ENCODE results near the gene ZMAT5. TPM values are rescaled to one million over a fixed set of nuclear protein-coding genes. Genes with fewer than 3 reads are reported as not detected.

Gene ZMAT5
- polyA plus RNA-seq, 1 donor (not counting 4 experiments of a cell fraction or from before 2014, with no cell fraction given): 11.1 TPM

- no peak overlapping the region for H3K27ac ChIP-seq (ENCODE audit: control insufficient read depth, insufficient read depth, low read length)
- no peak overlapping the region for H3K4me2 ChIP-seq (ENCODE audit: control insufficient read depth, extremely low read depth, insufficient read depth, low read depth, low read length)
- peaks cover 22% of the 10 kb centered on the region for H3K4me1 ChIP-seq (ENCODE audit: control insufficient read depth, extremely low read depth, insufficient read depth, low read length)
- TF ChIP-seq CTCF (optimal IDR thresholded peaks at IDR 0.05 in 1 of 3, IDR thresholded peaks at IDR 0.05 in 1 of 3, conservative IDR thresholded peaks at IDR 0.05 in 1 of 3; ENCODE audit: extremely low read depth in 1 of 3, insufficient read depth in 2 of 3, low read length in 3 of 3) (no peak), EZH2 (IDR thresholded peaks at IDR 0.05; ENCODE audit: low read length) (no peak)
- H3K9me3 ChIP-seq (ENCODE audit: control insufficient read depth, low read depth, low read length): no peaks in the 10 kb centered on the region
- peak; percentile 48 for FAIRE-seq
- peaks cover 21% of the 10 kb centered on the region for H4K20me1 ChIP-seq (ENCODE audit: control insufficient read depth, extremely low read depth, insufficient read depth, low read length)
- H3K36me3 ChIP-seq (ENCODE audit: control insufficient read depth in 2 of 2, extremely low read depth in 1 of 2, insufficient read depth in 2 of 2, low read length in 2 of 2): peaks cover 9 to 32% of the 10 kb centered on the region in 2 experiments
- H3K4me3 ChIP-seq (ENCODE audit: control insufficient read depth in 2 of 3, extremely low read depth in 1 of 3, insufficient read depth in 2 of 3, low read depth in 1 of 3, low read length in 3 of 3): no peak overlapping the region
- dilution Hi-C loops (cut with MboI; ENCODE audit: extremely low pct_ligation_motif_present, low sequenced_read_pairs): no loop called here
- H3K27me3 ChIP-seq (ENCODE audit: control insufficient read depth, extremely low read depth, insufficient read depth, low read length): no peaks in the 10 kb centered on the region
- no peak overlapping the region for H3K9ac ChIP-seq (ENCODE audit: control insufficient read depth, extremely low read depth, insufficient read depth, low read length)
- no peak overlapping the region for H2AFZ ChIP-seq (ENCODE audit: control insufficient read depth, low read length)
- no peak for DNase-seq (ENCODE audit: low read depth, low spot score)
- H3K9me1 ChIP-seq (ENCODE audit: control insufficient read depth, extremely low read depth, insufficient read depth, low read length): peaks cover 6% of the 10 kb centered on the region
- H3K79me2 ChIP-seq (ENCODE audit: control insufficient read depth, insufficient read depth, low read length): no peaks in the 10 kb centered on the region
These were observed 76.3 kb downstream of the ZMAT5 start for GRCh38 chr22:29690476-29690875.

- Histone ChIP-seq H4K20me1 (ENCODE audit: control insufficient read depth, extremely low read depth, insufficient read depth, low read length) (peaks cover 19% of the 10 kb centered on the region), H3K9me1 (ENCODE audit: control insufficient read depth, extremely low read depth, insufficient read depth, low read length) (peaks cover 6% of the 10 kb centered on the region), H3K4me1 (ENCODE audit: control insufficient read depth, extremely low read depth, insufficient read depth, low read length) (peaks cover 16% of the 10 kb centered on the region), H2AFZ (ENCODE audit: control insufficient read depth, low read length) (no peak overlapping the region), H3K4me3 (ENCODE audit: control insufficient read depth in 2 of 3, extremely low read depth in 1 of 3, insufficient read depth in 2 of 3, low read depth in 1 of 3, low read length in 3 of 3) (no peak overlapping the region), H3K9ac (ENCODE audit: control insufficient read depth, extremely low read depth, insufficient read depth, low read length) (no peak overlapping the region), H3K79me2 (ENCODE audit: control insufficient read depth, insufficient read depth, low read length) (no peaks in the 10 kb centered on the region), H3K27me3 (ENCODE audit: control insufficient read depth, extremely low read depth, insufficient read depth, low read length) (no peaks in the 10 kb centered on the region), H3K27ac (ENCODE audit: control insufficient read depth, insufficient read depth, low read length) (no peak overlapping the region), H3K9me3 (ENCODE audit: control insufficient read depth, low read depth, low read length) (no peaks in the 10 kb centered on the region), H3K4me2 (ENCODE audit: control insufficient read depth, extremely low read depth, insufficient read depth, low read depth, low read length) (no peak overlapping the region), H3K36me3 (ENCODE audit: control insufficient read depth in 2 of 2, extremely low read depth in 1 of 2, insufficient read depth in 2 of 2, low read length in 2 of 2) (peaks cover 10 to 27% of the 10 kb centered on the region in 2 experiments)
- dilution Hi-C loops (cut with MboI; ENCODE audit: extremely low pct_ligation_motif_present, low sequenced_read_pairs): no loop called here
- DNase-seq (ENCODE audit: low read depth, low spot score) (no peak), FAIRE-seq (no peak)
- TF ChIP-seq EZH2 (IDR thresholded peaks at IDR 0.05; ENCODE audit: low read length): no peak
- TF ChIP-seq CTCF (optimal IDR thresholded peaks at IDR 0.05 in 1 of 3, IDR thresholded peaks at IDR 0.05 in 1 of 3, conservative IDR thresholded peaks at IDR 0.05 in 1 of 3; ENCODE audit: extremely low read depth in 1 of 3, insufficient read depth in 2 of 3, low read length in 3 of 3): peak; percentile 82 to 90 (median 89)
These were observed 77.0 kb downstream of the ZMAT5 start for GRCh38 chr22:29689880-29690213.
